NCI-H1092 treated with DMSO at 0.1 percent for 48 hours (cell line): ENCODE data around the gene RTN4R.
A peak's percentile ranks its signal among the peaks of the same experiment; 100 is the strongest.

ENCODE experiments used
- DNase-seq: peaks from one replicate; lab custom pipeline; 2025; lab: John Stamatoyannopoulos, UW

Gene RTN4R

DNA sequence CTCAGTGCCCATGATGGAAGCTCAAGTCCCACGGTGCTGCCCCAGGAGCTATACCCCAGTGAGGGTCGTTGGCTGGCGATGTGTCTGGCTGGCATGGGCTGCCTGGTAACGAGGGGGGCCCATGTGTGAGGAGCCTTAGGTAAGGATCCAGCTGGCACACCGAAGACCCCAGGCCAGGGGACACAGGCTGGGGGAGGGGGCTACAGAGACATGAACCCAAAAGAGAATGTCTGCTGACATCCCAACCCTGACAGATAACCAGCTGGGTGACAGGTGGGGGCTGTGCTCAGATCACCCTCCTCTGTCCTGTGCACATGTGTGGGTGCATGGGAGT, 39.2 kb downstream of the RTN4R start:
- DNase-seq, result no peak

DNA sequence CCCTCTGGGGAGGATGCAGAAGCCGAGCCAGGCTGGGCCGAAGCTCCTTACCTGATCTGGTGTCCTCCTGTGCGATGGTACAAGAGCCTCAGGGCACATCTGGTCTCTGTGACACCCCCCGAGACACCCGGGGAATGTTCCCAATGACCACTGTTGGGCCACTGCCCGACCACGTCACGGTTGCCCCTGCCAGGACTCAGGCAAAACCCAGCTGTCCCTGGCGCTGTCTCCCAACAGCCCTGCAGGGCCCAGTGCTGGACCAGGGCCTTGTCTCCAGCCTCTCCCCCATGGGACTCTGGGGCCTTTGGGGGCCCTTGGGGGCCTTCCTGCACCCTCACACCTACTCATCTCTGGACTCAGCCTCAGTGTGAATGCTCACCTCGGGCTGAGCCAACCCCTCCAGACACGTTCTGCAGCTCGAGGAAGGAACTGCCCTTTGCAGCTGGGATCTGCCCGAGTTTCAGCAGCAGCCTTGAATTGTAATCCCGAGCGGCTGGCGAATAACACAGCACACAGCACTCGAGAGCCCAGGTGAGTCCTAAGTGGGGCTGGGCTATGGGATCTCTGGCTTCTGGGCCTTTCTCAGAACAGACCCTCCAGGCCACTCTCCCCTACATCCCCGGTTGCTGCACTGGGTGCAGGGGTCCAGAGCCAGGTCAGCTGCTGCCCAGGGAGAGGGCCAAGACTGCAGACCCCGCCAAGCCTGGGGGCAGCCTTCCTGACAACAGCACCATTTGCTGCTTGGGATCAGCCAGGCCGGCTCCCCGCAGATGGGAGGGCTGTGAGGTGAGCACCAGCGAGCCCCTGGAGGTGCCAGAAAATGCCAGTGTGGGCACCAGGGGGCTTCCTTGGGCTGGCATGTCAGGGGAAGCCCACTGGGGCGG, 39.8 kb downstream of the RTN4R start:
- no peak for DNase-seq

DNA sequence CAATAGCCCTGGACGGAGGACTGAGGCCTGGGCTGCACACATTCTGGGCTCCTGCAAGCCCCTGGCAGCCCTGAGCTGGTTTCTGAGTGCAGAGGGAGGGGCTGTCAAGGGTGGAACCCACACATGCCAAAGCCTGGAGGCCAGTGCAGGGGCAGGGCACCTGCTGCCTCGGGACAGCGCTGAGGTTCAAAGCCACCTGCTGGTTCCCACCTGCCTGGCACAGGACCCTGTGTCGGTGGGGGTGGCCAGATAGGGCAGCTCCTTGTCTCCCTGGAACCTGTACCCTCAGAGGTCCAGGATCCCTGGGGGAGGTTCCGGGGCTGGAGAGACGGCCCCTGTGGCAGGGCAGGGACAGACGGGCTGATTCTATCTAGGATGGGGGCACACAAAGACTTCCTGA, 40.8 kb downstream of the RTN4R start:
- no peak for DNase-seq

DNA sequence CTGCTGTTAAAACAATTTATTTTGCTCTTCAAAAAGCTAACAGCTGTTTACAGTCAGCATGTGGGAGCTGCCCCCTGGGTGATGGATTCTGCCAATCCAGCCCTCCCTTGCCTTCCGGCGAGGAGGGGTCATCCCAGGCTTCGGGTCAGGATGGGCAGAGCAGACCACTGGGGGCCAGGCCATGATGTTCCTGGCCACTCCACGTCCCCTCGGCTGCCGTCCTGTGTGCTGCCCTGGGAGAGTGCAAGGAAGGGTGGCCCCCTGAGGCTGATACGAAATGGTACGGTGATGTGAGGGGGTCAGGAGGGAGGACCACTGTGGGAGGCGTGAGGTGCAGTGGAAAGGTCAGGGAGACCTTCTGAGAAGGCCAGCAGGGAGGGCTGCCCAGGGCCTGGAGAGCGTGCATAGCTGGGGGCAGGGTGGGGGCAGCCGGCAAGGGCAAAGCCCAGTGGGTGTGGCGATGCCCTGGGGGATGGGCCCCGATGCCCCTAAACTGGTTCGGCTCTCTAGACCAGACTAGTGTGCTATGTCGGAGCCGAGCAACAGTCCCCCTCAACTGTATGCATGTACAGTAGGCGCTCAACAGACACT, 41.3 kb downstream of the RTN4R start:
- DNase-seq, result no peak

DNA sequence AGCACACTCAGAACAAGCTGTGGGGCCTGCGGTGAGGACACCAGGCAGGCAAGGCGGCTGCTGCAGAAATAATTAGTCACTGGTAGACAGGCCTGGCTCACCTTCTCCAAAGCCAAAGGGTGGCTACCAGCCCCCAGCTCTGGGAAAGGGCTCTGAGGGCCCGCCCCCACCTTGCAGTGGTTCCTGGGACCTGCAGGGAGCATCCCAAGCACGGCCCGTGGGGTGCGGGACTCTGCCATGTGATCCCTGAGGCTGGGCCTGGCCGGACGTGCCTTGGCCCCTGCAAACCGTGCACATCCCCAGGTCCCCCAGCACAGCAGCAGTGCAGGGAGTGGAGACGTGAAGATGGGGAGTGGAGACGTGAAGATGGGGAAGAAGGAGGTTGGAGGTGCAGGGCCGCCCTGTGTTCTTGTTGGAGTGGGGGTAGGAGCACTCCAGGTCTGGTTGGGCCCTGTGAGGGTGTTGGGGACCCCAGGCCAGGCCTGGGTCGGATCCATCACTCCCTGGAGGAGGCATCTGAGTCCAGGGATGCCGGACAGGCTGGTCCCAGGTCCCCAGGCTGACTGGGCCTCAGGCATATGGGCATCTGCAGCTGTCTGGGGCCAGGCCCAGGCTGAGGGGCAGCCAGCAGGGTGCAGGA, 41.9 kb downstream of the RTN4R start:
- no peak for DNase-seq

DNA sequence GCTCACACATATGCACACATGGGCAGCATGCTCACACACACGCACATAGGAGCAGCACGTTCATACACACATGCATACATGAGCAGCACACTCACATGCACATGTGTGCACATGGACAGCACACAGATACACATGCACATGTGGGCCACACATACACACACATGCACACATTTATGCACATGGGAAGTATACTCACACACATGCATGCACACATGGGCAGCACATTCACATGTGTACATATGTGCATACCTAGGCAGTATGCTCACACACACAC, 42.5 kb downstream of the RTN4R start:
- DNase-seq, result no peak

DNA sequence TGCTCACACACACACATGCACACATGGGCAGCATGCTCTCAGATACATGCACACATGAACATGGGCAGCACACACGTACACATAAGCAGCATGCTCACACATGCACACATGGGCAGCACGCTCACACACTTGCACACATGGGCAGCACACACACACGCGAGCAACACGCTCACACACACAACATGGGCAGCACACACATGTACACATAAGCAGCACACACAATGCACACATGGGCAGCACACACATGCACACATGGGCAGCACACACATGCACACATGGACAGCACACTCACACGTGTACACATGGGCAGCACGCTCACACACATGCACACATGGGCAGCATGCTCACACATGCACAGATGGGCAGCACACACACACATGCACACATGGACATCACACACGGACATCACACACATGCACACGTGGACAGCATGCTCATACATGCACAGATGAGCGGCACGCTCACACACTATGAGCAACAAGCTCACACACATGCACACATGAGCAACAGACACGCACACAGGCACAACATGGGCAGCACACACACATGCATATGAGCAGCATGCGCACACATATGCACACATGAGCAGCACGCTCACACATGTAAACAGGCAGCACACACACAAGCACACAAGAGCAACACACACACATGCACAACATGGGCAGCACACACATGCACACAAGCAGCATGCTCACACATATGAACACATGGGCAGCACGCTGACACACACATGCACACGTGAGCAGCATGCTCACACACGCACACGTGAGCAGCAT, 43.0 kb downstream of the RTN4R start:
- no peak for DNase-seq

DNA sequence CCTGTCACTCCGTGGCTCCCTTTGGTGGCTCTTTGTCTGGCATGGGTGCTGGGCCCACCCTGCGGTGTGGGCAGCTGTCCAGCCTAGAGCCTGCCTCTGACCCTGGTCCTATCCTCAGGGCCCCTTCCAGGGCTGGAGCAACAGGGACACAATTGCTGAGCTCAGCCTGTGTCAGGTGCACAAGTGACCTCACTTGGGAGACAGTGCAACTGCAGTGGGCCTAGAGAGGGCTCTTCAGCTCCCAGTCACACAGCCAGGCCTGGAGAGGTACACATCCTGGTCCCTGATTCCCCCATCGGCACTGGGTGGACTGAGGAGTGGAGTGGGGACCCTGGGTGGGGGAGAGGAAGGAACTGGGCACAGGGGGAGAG, 43.9 kb downstream of the RTN4R start:
- DNase-seq, result no peak

DNA sequence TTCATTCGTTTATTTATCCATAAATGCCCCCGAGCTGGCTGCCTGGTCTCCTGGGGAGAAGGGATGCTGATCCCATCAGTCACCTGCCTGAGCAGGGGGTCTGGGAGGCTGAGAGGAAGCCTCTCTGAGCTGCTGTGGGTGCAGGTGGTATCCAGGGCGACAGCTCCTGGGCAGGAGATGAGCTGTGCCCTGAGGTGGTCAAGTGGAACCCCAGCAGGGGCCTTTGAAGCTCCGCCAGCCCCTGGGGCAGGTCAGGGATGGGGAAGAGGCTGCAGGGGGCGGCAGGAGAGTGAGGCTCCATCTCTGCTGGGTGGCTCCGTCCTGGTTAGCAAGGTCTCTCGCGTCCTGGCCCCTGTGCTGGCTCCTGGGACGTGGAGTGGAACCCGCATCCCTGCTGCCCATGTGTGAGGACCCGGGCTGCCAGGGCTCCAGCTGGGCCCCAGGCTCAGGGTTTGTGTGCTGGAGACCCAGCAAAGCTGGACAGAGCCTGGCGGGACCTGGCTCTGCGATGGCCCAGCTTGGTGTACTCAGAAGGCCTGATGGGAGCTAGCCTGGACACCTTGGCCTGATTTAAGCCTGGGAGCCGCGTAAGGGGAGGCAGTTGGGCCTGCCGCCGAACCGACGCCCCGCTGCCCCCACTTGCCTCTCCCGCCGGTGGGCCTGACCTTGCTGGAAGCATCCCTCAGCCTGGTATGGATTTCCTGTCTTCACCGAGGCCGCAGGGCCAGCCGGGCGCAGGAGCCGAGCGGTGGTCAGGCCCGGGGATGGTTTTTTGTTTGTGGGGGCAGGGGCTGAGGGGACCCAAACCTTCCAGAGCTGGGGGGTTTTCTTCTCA, 44.5 kb downstream of the RTN4R start:
- peak; percentile 52 for DNase-seq

DNA sequence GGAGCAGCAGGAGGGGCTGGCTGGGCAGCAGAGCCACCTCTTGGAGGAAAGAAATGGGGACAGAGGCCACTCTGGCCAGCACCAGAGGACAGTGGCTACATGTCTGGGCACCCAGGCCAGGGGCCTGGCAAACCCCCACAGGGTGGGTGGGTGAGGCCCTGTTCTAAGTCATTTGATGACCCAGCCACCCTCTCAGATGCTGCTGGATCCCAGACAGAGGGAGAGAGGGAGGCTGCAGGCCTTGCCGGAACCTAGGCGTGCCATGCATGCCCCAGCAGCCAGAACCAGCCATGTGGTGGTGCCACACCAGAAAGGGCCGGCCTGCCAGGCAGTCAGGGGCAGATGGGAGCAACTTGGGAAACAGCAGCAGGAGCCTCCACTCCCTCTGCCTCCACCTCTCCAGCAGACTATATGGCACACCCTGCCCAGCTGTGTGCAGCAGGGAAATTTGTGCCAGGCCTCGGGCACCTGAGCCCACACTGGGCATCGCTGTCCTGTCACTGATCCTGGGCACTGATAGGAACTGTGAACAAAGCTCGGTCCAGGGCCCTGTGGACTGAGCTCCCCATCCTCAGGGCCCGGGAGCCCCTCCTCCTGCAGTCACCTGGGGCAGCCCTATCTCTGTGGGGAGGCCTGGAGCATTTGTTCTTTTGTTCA, 45.2 kb downstream of the RTN4R start:
- no peak for DNase-seq

DNA sequence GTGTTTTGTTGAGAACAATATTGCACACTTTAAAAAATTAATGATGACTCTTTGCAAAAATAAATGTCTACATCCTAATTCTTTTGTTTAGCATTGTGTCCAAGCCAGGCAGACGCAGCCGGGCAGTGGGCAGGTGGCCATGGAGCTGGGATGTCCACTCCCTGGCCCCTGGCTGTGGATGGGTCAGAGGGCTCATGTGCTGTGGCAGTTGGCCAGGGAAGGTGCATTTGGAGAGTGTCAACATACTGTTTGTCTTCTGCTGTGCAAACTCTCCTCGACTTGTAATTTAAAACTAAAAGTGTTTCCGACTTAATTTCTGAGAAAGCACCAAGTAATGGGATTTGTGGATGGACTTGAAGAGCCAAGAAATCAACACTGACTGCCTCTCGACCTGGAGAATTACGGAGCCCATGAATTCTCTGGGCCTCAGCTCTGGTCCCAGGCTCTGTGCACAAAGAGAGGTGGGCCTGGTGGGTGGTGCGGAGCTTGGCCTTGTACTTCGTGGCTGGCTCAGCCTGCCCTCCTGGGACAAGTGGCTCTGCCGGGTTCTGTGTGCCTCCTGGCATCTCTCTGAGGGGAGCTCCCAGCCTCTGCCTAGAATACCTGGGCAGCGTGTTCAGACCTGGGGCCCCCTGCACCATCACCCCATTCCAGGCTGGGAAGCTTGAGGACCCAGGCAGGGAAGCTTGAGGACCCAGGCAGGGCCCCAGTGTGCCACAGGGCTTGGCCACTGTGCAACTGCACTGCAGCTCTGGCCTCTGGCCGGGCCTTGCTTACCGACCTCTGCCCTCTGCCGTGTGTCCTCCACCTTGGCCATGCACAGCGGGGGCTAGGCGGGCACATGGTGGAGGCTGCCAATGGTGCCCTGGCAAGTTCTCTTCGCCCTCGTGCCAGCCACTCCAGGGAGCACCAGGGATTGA, 46.4 kb downstream of the RTN4R start:
- no peak for DNase-seq

DNA sequence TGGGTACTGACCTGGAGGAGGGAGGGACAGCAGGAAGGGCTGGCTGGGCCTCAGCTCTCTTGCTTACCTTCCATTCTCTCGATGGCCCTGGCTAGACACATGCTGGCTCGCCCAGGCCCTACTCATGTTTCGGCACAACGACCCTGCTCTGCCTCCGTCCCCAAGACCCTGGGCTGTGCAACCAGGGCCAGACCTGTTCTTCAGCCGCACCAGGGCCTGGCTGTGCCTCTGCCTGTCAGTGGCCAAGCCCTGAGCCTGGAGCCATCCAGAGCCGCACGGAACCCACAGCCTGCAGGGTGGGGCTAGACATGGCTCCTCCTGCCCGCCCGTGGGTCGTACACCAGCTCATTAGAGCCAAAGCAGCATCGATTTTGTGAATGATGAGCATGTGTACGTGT, 47.5 kb downstream of the RTN4R start:
- no peak for DNase-seq

DNA sequence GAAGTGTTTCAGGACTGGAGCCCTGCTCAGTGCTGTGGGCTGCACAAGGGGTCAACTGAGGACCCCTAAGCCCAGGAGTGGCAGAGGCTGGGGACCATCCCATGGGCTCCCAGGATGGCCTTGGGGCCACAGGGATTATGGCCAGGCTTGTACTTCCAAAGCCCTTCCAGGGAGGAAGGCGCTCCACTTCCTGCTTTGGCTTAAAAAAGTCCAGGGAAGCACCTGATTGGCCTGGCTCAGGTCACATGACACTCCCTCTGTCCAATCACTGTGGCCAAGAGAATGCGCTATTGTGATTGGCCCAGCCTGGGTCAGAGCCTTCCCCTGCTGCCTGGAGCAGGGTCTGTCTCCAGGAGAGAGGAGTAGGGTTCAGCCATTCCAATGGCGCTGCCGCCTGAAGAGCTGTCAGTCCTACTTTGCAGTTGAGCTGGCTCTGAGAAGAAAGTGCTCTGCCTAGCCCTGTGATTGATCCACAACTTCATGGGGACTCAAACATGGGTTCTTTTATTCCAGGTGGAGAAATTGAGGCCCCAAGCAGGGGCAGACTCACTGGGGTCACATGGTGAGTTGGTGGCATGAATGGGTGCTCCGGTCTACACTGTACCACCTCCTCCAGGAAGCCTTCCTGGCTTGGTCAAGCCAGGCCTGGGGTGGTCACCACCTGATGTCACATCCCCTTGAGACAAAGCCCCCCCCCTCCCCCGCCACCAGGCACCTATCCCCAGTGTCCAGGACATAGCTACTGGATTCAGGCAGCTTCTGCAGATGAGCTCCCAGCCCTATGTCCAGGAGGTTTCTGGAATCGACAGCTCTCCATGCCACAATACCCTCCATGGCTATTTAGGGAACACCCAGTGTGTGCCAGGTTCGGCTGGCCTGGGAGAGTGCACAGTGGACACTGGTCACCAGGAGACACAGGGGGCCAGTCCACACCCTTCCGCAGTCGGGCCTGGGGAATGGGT, 48.2 kb downstream of the RTN4R start:
- DNase-seq, result no peak

DNA sequence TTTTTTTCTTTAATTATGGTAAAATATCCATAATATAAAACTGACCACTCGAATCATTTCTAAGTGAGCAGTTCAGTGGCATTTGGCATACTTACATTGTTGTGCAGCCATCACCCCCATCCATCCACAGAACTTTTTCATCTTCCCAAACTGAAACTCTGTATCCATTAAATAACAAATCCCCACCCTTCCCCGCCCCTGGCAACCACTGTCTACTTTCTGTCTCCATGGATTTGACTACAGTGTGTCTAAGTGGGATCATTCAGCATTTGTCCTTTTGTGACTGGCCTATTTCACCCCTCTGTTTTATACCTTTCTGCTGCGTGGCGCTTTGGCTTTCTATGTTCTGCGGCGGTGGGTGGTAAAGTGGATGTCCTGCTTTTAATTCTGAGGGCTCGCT, 49.1 kb downstream of the RTN4R start:
- DNase-seq, result peak; percentile 14

DNA sequence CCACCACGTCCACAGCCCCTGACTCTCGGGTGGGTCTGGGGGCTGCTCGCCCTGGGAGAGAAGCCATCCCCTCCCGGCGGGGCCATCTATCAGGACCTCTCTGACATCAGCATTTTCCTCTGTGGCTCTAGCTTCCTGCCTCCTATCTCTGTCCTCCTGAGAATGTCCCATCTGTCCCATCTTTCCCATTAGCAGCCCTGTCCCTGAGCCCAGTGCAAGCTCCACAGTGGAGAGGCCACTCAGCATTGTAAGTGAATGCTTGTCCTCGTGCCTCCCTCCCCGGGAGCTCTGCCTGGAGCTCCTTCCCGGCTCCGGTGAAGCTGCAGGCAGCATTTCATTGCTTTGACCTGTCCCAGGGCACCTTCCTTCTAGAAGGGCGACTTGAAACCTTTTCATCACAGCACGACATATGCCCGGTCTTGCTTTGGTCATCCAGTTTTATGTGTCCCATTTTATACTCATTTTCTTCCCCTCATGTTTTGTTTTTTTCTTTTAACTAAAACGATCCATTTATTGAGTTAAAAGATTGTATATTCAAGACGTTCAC, 49.7 kb downstream of the RTN4R start:
- no peak for DNase-seq

DNA sequence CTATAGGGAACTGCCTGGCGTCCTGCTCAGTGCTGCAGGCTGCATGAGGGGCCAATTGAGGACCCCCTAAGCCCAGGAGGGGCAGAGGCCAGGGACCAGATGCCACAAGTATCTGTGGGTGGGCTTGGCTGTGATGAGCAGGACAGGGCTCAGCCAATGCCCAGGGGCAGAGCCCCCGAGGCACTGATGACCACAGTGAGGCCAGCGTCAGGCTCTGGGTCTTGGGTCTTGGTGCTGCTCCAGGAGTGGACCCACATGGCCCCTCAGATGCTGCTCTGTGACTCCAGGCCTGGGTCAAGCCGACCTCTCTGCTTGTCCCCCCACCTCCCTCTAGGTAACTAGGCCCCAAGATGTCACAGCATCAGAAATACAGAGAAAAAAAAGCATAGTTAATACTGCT, 50.6 kb downstream of the RTN4R start:
- no peak for DNase-seq

DNA sequence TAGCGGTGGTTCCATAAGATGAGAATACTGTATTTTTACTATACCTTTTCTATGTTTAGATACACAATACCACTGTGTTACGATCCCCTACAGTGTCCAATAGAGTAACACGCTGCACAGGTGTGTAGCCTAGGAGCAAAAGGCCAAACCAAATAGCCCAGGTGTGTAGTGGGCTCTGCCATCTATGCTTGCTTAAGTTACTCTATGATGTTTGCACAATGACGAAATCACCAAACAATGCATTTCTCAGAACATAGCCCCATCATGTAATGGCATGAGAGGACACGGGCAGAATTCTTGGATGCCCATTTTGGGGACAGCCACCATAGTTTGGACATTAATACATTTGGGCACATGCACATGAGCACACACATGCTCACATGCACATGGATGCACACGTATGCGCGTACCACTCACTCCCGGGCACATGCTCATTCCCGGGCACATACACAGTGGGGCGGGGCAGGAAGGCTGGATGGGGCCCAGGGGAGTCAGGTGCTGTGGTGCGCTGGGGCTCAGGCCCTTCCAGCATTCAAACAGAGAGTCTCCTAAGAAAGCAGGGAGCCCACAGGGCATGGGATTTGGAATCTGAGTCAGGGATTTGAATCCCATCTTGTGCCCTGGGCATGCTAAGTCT, 51.1 kb downstream of the RTN4R start:
- no peak for DNase-seq

DNA sequence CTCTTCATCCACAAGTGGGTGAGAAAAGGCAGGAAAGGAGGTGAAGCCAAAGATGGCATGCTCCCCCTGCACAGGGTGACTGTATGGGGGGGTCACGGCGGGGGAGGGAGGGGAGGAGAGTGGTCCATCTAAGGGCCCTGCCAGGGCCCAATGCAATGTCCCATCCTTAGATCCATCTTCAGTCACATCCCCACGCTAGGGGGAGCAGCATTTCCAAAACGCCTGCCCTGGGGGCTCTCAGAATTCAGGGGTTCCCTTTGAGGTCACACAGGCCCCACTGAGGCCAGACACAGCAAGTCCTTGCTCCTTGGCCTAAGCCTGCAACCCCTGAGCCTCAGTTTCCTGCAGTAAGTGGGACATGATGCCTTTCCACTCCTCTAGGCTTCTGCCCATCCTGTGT, 52.4 kb downstream of the RTN4R start:
- DNase-seq, result no peak
